ENCODE data around the gene SCN11A.
"Not testable (repeated sequence)": the region's sequence is repeated elsewhere in the genome, so short reads cannot be mapped to it uniquely, and the experiment has no call there.

The SCN11A gene

GRCh38 chr3:39065197-39065596, 13.5 kb upstream of the SCN11A start:
- peak; percentile 77 for DNase-seq (ENCODE audit: low read depth, low spot score)

GRCh38 chr3:39064646-39065045, 12.9 kb upstream of the SCN11A start:
- peak; percentile 87 for DNase-seq (ENCODE audit: low read depth, low spot score)

GRCh38 chr3:39063143-39063542, 11.4 kb upstream of the SCN11A start:
- DNase-seq (ENCODE audit: low read depth, low spot score) = no peak

- DNase-seq (ENCODE audit: low read depth, low spot score) = peak; percentile 3
Measured at GRCh38 chr3:39062180-39062579, 10.4 kb upstream of the SCN11A start.

GRCh38 chr3:39061228-39061627, 9.5 kb upstream of the SCN11A start:
- DNase-seq (ENCODE audit: low read depth, low spot score) = not testable (repeated sequence)

- no peak for DNase-seq (ENCODE audit: low read depth, low spot score)
Measured at GRCh38 chr3:39056151-39056550, 4.4 kb upstream of the SCN11A start.

GRCh38 chr3:39053696-39054095, 2.0 kb upstream of the SCN11A start:
- no peak for DNase-seq (ENCODE audit: low read depth, low spot score)

GRCh38 chr3:39052583-39052982, 839 bp upstream of the SCN11A start:
- no peak for DNase-seq (ENCODE audit: low read depth, low spot score)

- DNase-seq (ENCODE audit: low read depth, low spot score) = no peak
Measured at GRCh38 chr3:39050029-39050428, 1.7 kb downstream of the SCN11A start.

GRCh38 chr3:39038165-39038564, 13.6 kb downstream of the SCN11A start:
- peak; percentile 38 for DNase-seq (ENCODE audit: low read depth, low spot score)

GRCh38 chr3:39029556-39029955, 22.2 kb downstream of the SCN11A start:
- no peak for DNase-seq (ENCODE audit: low read depth, low spot score)

- DNase-seq (ENCODE audit: low read depth, low spot score) = no peak
Measured at GRCh38 chr3:39028546-39028945, 23.2 kb downstream of the SCN11A start.

GRCh38 chr3:39025222-39025970, 26.3 kb downstream of the SCN11A start:
- peak; percentile 31 for DNase-seq (ENCODE audit: low read depth, low spot score)

GRCh38 chr3:39024497-39024896, 27.2 kb downstream of the SCN11A start:
- no peak for DNase-seq (ENCODE audit: low read depth, low spot score)

- no peak for DNase-seq (ENCODE audit: low read depth, low spot score)
Measured at GRCh38 chr3:39022286-39022630, 29.5 kb downstream of the SCN11A start.

- no peak for DNase-seq (ENCODE audit: low read depth, low spot score)
Measured at GRCh38 chr3:39021465-39022285, 30.1 kb downstream of the SCN11A start.

GRCh38 chr3:39021029-39021428, 30.7 kb downstream of the SCN11A start:
- DNase-seq (ENCODE audit: low read depth, low spot score) = no peak

- DNase-seq (ENCODE audit: low read depth, low spot score) = no peak
Measured at GRCh38 chr3:39019299-39019698, 32.4 kb downstream of the SCN11A start.

- no peak for DNase-seq (ENCODE audit: low read depth, low spot score)
Measured at GRCh38 chr3:39015418-39015817, 36.3 kb downstream of the SCN11A start.

- DNase-seq (ENCODE audit: low read depth, low spot score) = no peak
Measured at GRCh38 chr3:39013921-39014509, 37.7 kb downstream of the SCN11A start.

GRCh38 chr3:39013289-39013688, 38.5 kb downstream of the SCN11A start:
- DNase-seq (ENCODE audit: low read depth, low spot score) = no peak

GRCh38 chr3:39011191-39011736, 40.5 kb downstream of the SCN11A start:
- no peak for DNase-seq (ENCODE audit: low read depth, low spot score)
